ENCODE data around the gene LGALS3.

LGALS3 gene

DNA sequence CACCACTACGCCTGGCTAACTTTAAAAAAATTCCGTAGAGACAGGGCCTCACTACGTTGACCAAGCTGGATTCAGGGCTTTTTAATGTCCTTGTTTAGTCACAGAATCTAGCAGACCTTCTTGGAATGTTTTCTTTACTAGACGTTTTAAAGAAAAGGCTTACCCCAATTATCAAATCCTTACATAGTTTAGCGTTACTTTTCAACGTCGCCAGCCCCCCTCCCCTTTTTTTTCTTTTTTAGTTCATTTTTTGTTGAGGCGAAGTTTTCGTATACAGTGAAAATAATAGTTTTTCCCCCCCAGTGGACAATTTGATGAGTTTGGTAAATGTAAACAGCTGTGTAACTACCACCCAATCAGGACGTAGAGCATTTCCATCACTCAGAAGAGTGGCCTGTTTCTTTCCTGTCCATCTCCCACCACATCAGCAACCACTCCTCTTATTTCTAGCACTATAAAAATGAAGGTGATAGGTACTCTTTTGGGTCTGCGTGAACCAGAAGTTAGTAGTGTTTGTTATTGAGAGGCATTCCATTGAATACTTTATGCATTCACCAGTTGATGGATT is 63.1 kb downstream of the LGALS3 start:
- no peak for DNase-seq (ENCODE audit: low spot score)
- TF ChIP-seq, protein P1, sequence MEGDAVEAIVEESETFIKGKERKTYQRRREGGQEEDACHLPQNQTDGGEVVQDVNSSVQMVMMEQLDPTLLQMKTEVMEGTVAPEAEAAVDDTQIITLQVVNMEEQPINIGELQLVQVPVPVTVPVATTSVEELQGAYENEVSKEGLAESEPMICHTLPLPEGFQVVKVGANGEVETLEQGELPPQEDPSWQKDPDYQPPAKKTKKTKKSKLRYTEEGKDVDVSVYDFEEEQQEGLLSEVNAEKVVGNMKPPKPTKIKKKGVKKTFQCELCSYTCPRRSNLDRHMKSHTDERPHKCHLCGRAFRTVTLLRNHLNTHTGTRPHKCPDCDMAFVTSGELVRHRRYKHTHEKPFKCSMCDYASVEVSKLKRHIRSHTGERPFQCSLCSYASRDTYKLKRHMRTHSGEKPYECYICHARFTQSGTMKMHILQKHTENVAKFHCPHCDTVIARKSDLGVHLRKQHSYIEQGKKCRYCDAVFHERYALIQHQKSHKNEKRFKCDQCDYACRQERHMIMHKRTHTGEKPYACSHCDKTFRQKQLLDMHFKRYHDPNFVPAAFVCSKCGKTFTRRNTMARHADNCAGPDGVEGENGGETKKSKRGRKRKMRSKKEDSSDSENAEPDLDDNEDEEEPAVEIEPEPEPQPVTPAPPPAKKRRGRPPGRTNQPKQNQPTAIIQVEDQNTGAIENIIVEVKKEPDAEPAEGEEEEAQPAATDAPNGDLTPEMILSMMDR (IDR thresholded peaks at IDR 0.05; ENCODE audit: extremely low read depth, insufficient read depth, missing control alignments) = no peak
- in situ Hi-C loops (cut with MboI; ENCODE audit: low pct_unique_long_range_greater_than_20kb, low sequenced_read_pairs, unreplicated experiment) = no loop called here

DNA sequence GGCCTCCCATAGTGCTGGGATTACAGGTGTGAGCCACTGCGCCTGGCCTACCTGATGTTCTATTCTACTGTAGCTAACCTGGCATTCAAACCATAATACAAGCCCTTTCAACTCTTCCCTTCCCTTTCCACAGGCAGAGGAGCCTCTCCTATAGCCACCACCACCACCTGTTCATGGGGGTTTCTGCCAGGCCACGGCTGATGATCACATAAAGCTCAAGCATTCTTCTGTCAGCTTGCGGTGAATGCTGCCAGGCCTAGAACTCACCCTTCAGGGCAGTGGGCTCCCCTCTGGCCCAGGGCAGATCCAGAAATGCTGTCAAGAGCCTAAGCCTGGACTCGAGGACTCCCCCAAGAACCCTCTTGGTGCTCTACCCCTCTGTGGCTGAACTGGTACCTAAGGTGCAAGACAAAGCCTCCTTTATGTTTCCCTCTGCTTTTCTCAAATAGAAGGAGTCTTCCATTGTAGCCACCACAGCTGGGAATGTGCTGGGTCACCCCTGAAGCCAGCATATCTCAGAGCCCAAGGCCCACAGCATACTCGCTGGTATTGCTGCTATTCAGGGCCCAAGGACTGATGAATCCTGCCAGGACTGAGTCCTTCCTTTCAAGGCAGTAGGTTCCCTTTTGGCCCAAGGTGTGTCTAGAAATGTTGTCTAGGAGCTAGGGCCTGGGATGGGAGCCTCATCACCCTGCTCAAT is 65.8 kb downstream of the LGALS3 start:
- TF ChIP-seq, protein P1 (IDR thresholded peaks at IDR 0.05; ENCODE audit: extremely low read depth, insufficient read depth, missing control alignments) = no peak

More for the DNA sequence above, 65.8 kb downstream of the LGALS3 start:
- in situ Hi-C loops (cut with MboI; ENCODE audit: low pct_unique_long_range_greater_than_20kb, low sequenced_read_pairs, unreplicated experiment) = no loop called here
- no peak for DNase-seq (ENCODE audit: low spot score)

Measured in GM13977 (cell line).